LNCaP clone FGC (cell line): Measurements from ENCODE around the gene CDKAL1.

ENCODE experiments used
- DNase-seq: peaks from one replicate; pipeline ENCODE4 v3.0.0-alpha.2; 2011; ENCODE audit warnings: low read depth
- H3K4me3 ChIP-seq: 2 replicates; pipeline ENCODE4 v1.5.1; 2011; ENCODE audit warnings: mild to moderate bottlenecking, low read depth, low read length, control low read depth
- CTCF ChIP-seq: IDR thresholded peaks from 2 replicates; pipeline ENCODE4 v1.5.1; 2012; ENCODE audit warnings: mild to moderate bottlenecking; ENCODE audit not compliant: control insufficient read depth, insufficient read depth; ENCODE audit errors: extremely low read depth

The CDKAL1 gene

GRCh38 chr6:20929283-20929682, 395.0 kb downstream of the CDKAL1 start:
- no peak for DNase-seq
- TF ChIP-seq CTCF: no peak
- H3K4me3 ChIP-seq: no peak overlapping the region

GRCh38 chr6:20931093-20931492, 396.8 kb downstream of the CDKAL1 start:
- no peak for TF ChIP-seq CTCF
- no peak overlapping the region for H3K4me3 ChIP-seq
- no peak for DNase-seq

DNA sequence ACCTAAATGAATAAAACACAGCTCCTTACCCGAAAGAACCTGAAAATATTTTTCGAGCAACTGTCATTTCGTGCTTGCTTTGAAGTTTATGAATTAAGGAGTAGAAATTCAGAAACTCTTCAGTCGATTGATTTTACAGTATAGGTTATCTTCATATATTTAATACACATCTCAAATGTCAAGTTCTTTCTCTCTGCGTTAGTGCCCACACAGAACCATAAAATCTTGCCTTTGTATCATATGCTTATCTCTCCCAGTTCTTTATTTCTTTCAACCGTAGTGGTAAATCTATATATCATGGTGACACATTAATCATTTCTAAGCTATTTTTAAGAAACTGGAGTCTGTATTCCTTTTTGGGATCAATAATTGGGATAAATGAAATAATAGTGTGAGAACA, 397.5 kb downstream of the CDKAL1 start:
- H3K4me3 ChIP-seq: no peak overlapping the region
- no peak for TF ChIP-seq CTCF
- DNase-seq: no peak

DNA sequence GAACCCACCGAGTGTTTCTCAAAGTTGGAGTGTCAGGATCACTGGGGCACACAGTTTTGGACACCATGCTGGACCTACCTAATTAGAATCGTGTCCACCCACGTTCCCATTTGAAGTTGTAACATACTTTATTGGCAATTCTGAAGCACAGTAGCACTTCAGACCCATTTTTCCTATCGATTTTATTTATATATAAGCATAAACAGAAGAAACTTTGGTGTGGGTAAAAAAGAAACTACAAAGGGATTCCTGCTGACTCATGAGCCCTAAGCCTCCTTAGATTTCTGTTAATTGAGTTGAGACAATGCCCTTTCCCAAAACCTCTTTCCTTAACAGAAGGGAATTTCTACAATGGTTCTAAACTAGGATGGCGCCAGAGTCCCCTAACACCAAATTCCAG, 398.0 kb downstream of the CDKAL1 start:
- TF ChIP-seq CTCF: no peak

DNA sequence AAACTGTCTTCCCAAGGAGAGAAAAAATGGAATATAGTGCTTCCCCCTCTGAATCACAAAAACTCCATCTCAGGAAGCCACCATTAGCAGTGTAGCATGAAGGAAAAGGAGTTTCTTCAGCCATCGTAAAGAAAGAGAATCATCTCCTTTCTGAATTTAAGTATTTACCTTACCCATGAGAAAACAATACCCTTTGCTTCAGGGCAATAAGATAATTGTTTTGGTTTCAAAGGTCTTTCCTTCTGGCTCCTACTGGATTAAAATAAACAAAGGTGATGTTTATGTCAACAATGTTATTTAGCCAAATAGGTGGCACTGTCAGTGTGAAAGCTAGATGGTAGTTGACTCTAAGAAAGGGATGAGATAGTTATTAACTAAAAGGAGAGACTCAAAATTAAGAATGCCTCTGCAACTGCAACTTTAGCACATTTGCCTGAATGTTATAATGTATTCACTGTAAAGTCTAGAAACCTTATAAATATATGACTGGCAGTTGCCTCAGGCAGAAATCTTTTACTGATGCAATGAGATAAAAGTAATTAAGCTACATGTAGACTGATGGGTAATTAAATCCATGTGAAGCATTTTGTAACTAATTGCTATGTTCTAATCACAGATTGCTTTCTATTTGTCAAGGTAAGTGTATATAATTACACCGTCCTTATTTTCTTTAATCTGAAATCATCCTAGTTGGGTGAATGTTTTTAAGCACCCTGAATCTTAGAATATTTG, 399.0 kb downstream of the CDKAL1 start:
- H3K4me3 ChIP-seq: no peak overlapping the region
- DNase-seq: peak; percentile 65
- no peak for TF ChIP-seq CTCF

More for the DNA sequence above, 398.0 kb downstream of the CDKAL1 start:
- no peak overlapping the region for H3K4me3 ChIP-seq
- no peak for DNase-seq

GRCh38 chr6:20936949-20937348, 402.7 kb downstream of the CDKAL1 start:
- no peak for TF ChIP-seq CTCF
- DNase-seq: no peak
- no peak overlapping the region for H3K4me3 ChIP-seq
